Hematopoietic multipotent progenitor cell treated with erythropoietin and hydrocortisone succinate and interleukin-3 and kit ligand, for 6 days (in vitro differentiated cells): ENCODE data around the gene PPM1A.
A peak's percentile ranks its signal among the peaks of the same experiment; 100 is the strongest.

Experiments used
- DNase-seq: peaks from one replicate; pipeline ENCODE4 v3.0.0-alpha.2; 2015

The PPM1A gene

DNA sequence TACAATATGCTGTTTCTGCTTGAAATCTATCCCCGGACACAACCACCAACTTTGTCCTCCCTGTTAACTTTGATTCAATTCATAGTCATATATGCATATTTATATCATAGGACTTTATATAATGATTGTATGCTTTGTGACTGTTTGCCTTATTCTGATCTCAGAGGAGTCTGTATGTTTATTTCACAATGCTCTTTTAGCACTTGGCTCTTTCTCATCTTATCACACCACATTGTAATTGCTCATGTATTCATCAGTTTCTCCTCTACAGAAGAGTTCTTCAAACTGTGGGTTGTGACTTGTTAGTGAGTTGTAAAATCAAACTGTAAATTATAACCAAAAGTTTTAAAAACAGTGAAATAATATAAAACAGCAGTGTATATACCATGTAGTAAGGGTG, 21.7 kb upstream of the PPM1A start:
- peak; percentile 43 for DNase-seq

DNA sequence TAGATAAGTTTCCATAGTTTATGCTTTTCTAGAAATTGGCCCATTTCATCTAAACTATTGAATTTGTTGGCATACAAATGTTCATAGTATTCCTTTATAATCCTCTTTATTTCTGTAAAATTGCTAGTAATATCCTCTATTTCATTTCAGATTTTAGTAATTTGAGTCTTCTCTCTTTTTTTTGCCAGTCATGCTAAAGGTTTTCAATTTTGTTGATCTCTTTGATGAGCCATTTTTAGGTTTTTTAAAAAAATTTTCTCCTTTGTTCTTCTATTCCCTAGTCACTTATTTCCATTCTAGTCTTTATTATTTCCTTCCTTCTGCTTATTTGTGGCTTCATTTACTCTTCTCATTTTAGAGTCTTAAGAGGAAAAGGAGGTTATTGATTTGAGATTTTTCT, 19.4 kb upstream of the PPM1A start:
- DNase-seq: no peak

DNA sequence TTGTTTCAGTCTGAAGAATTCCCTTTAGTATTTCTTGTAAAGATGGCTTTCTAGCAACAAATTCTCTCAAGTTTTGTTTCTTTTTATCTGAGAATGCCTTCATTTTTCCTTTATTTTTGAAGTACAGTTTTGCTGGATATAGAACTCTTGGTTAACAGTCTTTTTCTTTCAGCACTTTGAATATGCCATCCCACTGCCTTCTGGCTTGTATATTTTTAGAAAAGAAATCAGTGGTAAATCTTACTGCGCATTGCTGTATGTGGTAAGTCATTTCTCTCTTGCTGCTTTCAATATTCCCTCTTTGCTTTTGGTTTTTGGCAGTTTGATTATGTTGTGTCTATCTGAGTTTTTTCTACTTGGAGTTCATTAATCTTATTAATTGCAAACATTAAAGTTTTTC, 16.8 kb upstream of the PPM1A start:
- no peak for DNase-seq

DNA sequence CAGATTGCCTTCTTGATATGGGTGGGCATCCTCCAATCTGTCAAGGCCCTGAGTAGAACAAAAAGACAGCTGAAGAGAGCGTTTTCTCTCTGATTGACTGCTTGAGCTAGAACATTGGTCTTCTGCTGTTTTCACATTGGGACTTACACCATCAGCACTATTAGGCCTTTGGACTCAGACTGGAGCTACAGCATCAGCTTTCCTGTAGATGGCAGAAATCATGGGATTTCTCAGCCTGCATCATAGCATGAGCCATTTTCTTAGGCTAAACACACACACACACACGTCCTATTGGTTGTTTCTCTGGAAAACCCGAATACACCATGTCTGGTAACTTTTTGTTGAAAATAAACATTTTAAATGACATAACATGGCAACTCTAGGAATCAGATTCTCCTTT, 15.8 kb upstream of the PPM1A start:
- no peak for DNase-seq

DNA sequence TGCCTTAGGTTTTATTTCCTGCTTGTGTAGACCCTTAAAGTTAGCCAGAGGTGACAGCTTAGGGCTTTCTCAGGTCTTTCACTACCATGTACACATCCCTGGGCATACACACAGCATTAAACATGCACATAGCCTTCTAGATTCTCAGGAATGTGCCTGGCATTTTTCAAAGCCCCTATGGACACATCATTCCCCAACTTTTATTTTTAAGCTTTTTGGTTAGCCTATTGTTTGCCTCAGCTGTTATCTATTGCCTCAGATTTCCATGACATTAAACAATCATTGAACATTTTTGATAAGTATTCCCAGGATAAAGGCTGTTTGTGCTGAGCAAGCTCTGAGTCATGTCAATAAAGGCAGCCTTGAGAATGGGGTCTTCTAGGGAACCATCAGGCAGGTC, 15.1 kb upstream of the PPM1A start:
- DNase-seq: no peak

DNA sequence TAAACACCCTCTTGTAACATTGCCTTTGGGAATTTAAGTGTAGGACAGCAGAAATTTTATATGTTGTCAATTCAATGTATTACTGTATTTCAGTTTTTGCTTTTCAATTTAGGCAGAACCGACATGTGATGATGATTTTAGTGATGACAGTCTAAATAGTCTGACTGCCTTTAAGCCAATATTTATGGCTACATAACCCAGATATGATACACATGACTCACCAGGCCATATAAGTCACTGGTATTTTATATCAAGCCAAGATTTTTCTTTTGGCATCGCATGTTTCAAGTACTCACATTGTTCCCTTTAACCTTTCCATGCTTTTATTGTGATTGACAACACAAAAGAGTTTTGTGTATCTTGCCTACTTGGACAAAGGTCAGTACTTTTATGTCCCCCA, 13.6 kb upstream of the PPM1A start:
- DNase-seq: no peak

DNA sequence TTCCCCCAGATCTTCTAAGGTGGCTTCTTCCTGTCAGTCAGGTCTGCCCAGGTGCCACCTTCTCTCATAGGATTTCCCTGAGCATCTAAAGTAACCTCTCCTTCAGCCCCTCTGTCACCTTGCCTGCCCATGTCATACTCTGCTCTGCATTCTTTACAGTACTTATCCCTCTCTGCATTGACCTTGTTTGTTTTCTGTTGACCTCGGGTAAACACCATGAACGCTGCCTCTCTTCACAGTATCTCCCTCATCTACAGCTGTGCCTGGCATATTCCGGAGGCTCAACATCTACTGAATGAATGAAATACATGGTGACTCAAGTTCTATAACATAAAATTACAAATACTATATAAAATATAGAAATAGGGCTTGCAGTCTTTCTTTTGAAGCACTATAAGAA, 10.1 kb upstream of the PPM1A start:
- DNase-seq: no peak

DNA sequence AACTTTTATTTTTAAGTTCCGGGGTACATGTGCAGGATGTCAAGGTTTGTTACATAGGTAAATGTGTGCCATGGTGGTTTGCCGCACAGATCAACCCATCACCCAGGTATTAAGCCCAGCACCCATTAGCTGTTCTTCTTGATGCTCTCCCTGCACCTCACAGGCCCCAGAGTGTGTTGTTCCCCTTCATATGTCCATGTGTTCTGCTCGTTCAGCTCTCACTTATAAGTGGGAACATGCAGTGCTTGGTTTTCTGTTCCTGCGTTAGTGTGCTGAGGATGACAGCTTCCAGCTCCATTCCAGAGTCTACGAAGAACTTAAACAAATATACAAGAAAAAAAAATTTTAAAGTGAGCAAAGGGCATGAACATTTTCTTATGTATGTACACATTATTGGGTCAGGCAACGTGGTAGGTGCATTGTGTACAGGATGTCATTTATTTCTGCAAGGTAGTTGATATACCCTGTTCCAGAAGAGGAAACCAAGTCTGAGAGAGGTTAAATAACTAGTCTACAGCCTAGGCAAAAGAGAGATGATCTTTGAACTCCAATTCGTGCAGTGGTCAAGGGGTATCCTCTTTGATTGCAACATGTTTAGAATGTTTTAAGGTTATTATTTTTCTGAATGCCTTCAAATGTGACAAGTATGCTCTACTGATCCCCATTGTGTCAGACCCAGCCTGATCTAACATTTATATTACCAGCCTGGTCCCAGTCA, 8.7 kb upstream of the PPM1A start:
- DNase-seq: no peak

DNA sequence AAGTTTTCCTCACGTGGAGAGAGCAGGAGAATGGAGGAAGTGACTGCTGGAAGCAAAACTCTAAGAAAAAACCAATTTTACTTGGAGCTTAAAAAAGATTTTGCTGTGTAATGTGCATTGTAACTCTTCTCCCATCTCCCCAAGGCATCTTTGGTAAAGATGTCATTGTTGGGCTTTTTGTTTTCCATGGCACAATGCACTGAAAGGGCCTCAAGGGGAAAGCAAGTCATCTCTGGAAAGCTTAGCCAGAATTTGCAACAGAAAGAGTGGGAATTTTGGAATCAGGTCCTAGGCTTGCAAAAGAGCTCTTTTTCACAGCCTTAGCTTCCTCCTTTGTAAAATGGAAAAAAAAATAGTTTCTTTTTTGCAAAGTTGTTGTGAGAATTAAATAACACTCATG, 7.9 kb upstream of the PPM1A start:
- DNase-seq: no peak

DNA sequence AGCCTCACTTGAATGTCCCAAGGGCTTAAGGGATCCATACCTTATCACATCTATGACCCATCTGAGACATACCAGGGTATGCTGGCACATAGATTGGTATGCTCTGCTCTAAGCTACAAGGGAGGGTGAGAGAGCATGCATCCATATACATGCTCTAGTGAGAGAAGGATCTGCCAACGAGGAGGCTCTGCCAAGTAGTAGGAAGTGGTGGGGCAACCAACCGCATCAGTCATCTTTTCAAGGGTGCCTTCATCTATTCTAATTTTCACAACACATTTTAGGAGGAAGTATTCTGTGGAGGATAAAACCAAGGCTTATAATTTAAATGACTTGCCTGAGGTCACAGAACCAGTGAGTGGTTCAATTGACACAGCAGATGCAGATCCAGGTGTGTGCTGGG, 6.6 kb upstream of the PPM1A start:
- peak; percentile 56 for DNase-seq

DNA sequence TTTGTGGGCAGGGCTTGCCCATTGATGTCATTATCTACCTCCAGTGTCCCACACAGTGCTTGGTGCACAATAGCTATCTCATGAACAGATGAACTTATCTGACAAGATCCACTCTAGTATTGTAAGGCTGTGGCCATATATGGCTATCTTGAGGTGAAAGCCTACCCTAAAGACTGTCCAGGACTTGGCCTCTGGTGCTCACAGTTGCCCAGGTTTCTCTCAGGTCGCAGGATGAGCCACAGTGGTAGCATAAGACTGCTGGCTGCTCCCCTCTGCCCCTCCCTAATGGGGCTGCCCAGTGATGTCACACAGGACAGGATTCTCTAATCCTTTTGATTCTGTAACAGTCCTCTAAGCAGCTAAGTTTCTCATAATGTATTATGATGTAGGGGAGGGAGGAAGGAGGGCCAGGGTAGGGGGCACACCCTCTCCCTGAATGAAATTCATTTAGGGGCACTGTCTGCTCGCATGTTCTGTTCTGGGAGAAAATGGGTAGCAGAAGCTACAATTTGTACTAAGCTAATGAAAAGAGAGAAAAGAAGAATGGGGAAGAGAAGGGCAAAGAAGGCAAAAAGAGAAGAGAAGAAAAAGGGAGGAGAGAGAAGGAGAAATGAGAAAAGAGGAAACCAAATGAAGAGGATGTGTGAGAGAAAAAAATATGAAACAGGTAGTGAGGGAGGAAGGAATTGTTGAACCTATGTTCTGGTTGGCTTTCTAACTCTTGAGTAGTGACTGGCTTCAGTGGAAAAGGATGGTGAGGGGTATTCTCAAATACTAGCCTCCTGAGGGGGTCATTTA, 3.4 kb upstream of the PPM1A start:
- peak; percentile 84 for DNase-seq

DNA sequence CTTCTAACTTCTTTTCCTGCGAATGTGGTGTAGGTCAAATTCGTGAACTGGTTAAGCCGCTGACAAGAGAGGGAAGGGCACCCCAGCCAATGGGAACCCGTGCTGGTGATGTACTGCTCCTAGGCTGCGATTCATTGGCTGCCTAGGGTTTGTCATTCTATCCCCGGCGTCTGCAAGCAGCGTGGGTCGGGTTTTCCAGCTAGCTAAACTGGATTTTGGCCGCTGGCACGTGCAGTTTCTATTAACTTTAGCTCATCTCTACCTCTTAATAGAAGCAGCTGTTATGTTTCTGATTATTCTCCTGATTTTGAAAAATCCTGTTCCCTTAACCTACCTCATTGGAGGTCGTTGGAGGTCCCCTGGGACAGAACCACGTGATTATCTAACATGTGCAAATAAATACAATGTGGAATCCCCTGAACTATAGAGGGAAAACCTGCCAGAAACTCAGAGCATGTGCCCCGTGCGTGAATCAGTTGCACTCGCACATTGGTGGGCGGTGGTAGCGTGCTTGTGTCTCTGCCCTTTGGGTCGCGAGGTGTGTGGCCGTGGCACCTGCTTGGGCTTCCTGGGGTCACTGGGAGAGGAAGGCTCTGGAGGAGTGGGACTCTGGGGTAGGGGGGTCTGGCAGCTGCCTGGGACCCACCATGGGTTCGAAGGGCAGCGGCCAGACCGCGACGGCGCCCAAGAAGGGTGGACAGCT, 876 bp upstream of the PPM1A start:
- DNase-seq: peak; percentile 97

DNA sequence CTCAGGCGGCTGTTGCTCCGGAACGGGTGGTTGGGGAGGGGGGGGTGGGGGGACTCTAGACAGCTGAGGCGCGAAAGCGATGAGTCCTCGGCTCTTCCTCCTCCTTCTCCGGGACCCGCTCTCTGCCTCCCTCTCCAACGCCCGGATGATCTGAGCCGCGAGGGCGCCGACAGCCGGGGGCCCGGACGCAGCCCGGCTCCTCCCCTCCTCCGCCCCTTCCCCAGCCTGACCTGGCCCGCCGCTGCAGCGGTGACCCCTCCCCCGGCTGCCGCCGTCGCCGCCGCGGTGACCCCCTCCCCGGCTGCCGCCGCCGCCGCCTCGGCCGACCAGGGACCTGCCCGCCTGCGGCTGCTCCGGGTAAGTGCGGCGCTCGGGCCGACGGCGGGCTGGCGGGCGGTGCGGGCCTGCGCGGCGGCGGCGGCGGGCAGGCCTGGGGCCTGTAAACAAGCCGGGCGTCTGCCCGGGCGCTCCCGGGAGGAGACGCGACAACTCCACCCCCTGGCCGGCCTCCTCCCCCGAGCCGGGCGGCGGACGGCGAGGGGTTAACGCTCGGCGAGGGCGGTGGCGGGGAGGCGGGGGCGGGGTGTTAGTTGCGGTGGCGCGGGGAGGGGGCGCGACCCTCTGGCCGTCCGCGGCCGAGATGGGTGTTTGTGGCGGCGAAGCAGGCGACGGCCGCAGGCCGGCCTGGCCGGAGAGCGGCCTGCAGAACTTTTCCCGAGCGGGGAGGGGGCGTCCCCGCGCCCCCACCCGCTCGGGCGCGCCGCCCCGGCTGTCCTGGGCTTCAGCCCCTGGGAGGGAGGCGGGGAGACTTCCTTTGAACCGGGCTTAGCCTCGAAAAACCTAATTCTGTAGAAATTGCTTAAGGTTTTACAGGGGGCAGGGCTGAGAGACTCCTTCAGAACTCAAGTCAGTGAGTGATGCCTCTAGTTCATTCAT, 568 bp downstream of the PPM1A start:
- DNase-seq: peak; percentile 87

DNA sequence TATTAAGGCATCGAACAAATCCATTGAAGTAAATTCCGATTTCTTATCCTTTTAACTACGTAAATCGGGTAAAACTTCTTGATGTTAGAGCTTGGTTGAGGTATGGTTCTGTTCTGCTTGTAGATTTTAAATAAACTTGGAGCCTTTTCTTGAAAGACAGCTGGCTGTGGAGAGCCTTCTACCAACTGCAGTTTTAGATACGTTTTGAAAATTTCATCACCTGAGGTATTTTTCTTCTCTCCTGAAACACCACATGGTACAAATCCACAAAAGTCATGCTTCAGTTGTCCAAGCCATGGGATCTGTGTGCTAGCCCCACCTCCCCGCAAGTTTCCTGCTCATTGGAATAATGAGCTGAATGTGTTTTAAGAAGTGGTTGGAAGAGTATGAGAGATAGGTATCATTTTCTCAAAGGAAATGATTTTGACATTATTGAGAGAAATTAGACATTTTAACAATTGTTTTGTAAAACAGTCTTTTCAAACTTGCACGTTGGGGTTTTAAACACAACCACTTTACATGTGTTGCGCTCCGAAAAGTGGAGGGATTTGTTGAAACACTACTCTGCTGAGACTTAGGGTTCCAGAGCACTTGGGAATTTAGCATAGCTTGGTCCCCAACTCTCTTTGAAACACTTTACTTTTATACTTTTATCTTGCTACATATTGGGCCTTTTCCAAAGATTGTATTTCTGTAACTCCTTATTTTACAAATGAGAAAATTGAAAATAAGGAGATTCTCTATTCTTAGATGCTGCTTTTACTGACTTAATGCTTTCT, 1.4 kb downstream of the PPM1A start:
- DNase-seq: no peak

DNA sequence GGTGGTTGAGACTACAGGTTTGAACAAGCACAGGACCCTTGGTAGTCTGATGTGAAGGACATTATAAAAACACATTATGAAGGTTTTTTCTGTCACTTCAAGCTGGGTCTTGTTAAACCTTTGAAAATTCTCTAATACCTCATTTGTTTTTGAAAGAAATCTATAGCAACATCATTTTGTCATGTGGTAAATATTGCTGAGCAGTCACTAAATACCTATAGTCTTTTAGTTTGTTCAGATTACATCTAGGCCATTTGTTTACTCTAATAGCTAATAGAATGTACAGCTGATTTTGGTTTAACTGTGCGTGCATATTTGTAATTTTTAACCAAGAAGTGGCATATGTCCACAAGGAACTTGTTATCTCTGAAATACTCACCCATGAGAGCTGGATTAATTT, 2.9 kb downstream of the PPM1A start:
- DNase-seq: no peak

DNA sequence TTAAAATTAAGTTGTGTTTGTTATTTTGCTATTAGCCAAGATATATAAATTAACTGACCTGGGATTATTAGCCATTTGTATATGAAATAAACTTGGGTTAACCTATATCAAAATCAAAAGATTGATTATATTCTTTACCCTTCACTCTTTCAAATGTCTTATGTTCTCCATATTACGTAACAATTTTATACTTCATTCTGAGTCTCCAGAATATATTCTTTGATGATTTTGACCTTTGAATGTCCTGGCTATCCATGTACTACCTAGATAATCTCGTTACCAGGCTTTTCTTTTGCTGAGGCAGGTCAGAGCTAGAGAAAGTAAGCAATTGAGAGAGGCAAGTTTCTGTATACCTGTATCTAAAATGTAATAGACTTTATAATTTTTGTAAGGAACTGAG, 3.6 kb downstream of the PPM1A start:
- no peak for DNase-seq

DNA sequence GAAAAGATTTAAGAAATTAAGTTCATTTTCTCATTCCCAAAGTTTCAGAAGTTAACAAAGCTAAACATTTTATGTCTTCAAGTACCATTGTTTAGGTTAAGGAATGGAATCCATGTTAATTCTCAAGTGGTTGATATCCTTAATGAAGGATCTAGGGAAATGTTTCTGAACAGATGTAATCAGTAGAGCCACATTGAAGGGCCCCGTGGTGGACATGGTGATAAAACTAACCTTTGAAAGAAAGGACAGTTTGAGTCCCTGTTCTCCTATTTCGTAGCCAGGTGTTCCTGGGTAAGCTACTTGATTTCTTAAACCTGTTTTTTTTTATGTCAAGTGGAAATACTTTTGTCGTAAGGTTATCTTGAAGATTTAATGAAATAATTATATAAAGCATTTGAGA, 4.6 kb downstream of the PPM1A start:
- peak; percentile 56 for DNase-seq

DNA sequence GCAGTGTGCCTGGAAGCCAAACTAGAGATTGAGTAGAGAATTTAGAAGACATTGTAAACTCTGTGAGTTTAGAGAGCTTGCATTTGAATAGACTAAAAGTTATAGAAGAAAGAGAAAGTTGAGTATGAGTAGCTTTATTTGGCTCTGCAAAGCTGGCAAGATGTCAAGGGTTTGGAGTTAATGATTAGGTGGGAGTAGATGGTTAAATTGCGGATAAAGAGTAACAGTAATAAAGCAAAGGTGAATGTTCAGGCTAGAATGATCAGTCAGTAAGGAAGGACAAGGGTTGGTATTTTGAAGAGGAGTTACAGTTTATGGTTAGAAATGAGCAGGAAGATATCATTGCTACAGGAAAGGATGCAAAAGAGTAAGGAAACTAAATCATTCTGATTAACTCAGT, 5.2 kb downstream of the PPM1A start:
- DNase-seq: peak; percentile 28

DNA sequence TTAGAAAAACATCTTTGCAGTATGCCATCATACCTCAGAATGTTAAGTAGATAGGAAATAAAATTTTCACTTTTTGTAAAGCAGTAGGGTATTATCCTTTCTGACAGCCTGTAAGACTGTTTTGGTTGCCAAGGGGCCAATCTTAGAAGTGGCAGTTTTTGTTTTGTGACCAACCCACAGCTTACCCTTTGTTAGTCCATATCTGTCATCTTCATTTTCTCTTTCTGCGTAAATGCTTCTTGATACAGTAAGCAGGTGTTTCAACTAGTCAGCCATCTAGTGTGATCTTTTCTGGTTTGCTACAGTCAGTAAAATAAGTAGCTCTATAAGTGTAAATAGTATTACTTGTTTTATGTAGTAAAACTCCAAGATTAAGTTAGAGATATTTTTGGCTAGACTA, 8.8 kb downstream of the PPM1A start:
- peak; percentile 40 for DNase-seq

DNA sequence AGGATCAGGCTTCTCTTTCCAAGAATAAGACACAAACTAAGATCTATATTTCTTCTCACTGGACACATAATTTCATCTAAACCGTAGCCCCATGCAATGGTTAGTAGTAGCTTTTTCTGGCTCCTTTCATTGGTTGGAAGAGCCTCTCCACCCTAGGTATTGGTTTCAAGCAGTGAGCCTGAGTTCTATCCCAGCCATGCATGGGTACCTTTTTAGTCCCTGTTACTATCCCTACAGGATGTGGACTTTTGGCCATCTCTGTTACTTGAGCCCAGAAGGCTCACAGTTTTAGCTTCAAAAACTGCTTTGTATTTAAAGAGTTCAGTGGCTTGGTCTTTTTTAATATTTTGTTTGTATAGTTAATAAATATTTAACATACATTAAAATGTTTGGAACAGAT, 16.1 kb downstream of the PPM1A start:
- no peak for DNase-seq

DNA sequence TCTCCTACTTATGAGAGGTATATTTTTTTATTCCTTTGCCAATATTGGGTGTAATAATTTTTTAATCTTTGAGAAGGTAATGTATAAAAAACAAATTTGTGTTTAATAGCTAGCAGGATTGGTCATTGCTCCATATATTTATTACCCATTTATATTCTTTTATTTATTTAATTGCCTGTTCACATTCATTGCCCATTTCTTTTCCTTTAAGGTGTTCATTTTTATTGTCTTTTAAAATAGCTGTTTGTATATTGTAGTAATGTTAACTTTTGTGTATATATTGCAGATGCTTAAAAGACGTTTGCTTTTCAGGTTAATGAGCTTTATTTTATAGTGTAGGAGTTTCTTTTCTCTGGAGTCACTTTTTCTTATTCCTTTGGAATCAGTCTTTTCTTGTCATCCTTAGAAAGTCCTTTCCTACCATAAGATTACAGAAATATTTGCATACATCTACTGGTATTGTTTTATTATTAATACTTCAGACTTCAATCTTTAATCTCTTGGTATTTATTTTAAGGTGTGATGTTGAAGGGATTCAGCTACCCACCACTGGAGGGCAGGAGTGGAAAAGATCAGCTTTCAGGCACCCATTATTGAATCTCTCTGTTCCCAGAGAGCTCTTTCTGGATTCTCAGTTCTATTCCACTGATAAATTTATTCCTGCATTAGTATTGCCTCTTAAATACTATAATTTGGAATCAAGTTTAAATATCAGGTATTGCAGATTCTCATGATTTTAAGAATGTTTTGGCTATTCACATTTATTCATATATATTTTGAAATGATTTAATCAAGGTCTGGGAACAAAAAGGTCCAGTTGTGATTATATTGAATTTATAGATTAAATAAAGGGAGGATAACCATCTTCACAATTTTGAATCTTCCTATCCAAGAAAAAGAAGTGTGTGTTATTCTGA, 17.3 kb downstream of the PPM1A start:
- peak; percentile 61 for DNase-seq
